Measurements from ENCODE around the gene S100A9.

DNA sequence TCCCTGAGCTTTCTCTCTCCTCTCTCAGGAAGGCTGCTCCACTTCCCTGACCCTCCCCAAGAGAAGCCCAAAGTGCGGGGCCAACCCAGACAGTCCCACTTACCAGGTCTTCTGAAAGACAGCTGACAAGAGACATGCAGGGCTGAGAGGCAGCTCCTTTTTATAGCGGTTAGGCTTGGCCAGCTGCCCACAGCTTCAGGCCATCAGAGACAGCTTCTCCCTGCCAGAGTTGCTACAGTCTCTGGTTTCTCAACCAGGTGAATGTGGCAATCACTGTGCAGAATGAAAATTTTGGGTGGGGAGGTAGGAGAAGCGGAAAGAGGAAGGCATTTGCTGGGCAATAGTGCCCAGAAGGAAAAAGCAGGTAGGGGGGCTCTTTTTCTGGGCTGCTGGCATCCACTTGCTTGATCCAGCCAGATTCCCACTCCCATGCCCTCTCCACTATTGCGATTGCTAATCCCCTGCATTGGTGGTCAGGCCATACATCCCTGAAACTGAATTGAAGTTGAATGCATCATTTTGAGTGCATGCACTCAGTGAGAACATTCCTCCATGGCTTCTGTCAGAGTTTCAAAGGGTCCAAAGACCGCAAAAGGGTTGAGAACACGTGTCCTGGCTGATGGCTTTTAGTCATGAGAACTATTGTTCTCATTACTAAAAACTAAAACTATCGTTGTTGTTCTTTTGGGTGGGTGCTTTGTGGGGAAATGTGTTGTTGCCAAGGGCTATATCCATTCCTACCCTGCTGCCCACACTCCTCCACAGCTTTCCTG lies 33.5 kb downstream of the S100A9 start, which contains the start of gene S100A8:
- TF ChIP-seq, protein P1, sequence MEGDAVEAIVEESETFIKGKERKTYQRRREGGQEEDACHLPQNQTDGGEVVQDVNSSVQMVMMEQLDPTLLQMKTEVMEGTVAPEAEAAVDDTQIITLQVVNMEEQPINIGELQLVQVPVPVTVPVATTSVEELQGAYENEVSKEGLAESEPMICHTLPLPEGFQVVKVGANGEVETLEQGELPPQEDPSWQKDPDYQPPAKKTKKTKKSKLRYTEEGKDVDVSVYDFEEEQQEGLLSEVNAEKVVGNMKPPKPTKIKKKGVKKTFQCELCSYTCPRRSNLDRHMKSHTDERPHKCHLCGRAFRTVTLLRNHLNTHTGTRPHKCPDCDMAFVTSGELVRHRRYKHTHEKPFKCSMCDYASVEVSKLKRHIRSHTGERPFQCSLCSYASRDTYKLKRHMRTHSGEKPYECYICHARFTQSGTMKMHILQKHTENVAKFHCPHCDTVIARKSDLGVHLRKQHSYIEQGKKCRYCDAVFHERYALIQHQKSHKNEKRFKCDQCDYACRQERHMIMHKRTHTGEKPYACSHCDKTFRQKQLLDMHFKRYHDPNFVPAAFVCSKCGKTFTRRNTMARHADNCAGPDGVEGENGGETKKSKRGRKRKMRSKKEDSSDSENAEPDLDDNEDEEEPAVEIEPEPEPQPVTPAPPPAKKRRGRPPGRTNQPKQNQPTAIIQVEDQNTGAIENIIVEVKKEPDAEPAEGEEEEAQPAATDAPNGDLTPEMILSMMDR (conservative IDR thresholded peaks at IDR 0.05; ENCODE audit: low read depth, low read length), result no peak
- TF ChIP-seq EZH2phosphoT487 (IDR thresholded peaks at IDR 0.05; ENCODE audit: borderline replicate concordance, low read length) (no peak), EZH2 (IDR thresholded peaks at IDR 0.05; ENCODE audit: low read length, unreplicated experiment) (no peak)
